Ascending aorta (tissue), 2 donors: ENCODE measurements around the gene FAM186B. TPM values are rescaled to one million over a fixed set of nuclear protein-coding genes. Genes with fewer than 3 reads are reported as not detected.

Source experiments
- DNase-seq, 2 donors: peaks; one replicate each; pipeline ENCODE4 v3.0.0-alpha.2; 2019; ENCODE audit warnings: low spot score in 2 of 2
- H3K27ac ChIP-seq, 2 donors: fragments of 200-600 bp; sonication (generic); one replicate each; pipeline ENCODE4 v1.5.1; 2016 to 2017; ENCODE audit warnings: mild to moderate bottlenecking in 1 of 2
- H3K27me3 ChIP-seq: fragments of 200-600 bp; sonication (generic); one replicate; pipeline ENCODE4 v1.5.1; 2017
- H3K36me3 ChIP-seq, 2 donors: fragments of 200-600 bp; sonication (generic); one replicate each; pipeline ENCODE4 v1.5.1; 2016
- H3K4me1 ChIP-seq, 2 donors: fragments of 200-600 bp; sonication (generic); one replicate each; pipeline ENCODE4 v1.5.1; 2016 to 2017; ENCODE audit warnings: mild to moderate bottlenecking in 1 of 2
- H3K4me3 ChIP-seq, 2 donors: fragments of 200-600 bp; sonication (generic); one replicate each; pipeline ENCODE4 v1.5.1; 2016 to 2017; ENCODE audit warnings: mild to moderate bottlenecking in 1 of 2
- H3K9me3 ChIP-seq, 2 donors: fragments of 200-600 bp; sonication (generic); one replicate each; pipeline ENCODE4 v1.5.1; 2016
- CTCF ChIP-seq, 3 experiments: fragments of 200-600 bp in 2 of 3; fragments of 450-650 bp in 1 of 3; sonication (generic) in 2 of 3; IDR thresholded peaks; one replicate each; pipeline ENCODE4 v1.5.1; 2016 to 2019; ENCODE audit warnings: antibody characterized with exemption in 3 of 3, mild to moderate bottlenecking in 1 of 3, moderate library complexity in 1 of 3
- intact Hi-C: fragments of 100-400 bp; cut with DNase I; formaldehyde crosslinking; loops from one replicate; pipeline ENCODE4 v1.15.1; 2023
- total RNA-seq: library from RNA; depleted of rRNA; stranded (reverse); fragments of >200 nt; gene quantifications from one replicate; pipeline ENCODE4 v1.1.0, GENCODE V29; 2016

FAM186B gene
- total RNA-seq, 1 donor from 2014 or later, result not detected

GRCh38 chr12:49567611-49568441 is 37.6 kb downstream of the FAM186B start, which contains the start of gene MCRS1:
TSS of gene MCRS1 (minus strand) at chr12:49568142. CDS start at chr12:49566731, 1,411 bp downstream.
- TF ChIP-seq CTCF (IDR thresholded peaks at IDR 0.05), result no peak
- intact Hi-C loops, result loop anchor here (1.0 kb wide), 3 partner anchors 55 to 457 kb away; partner anchors contain the start of genes FMNL3, PRPF40B and RACGAP1
- H3K4me1 ChIP-seq, result peaks cover 5 to 26% of the 10 kb centered on the region in 2 donors
- H3K9me3 ChIP-seq, result no peaks in the 10 kb centered on the region
- no peaks in the 10 kb centered on the region for H3K27me3 ChIP-seq
- H3K36me3 ChIP-seq, result peaks cover 30% of the 10 kb centered on the region in 2 donors
- H3K4me3 ChIP-seq, result peak within 1 kb of the TSS; percentile 76 to 87
- peak within 1 kb of the TSS; percentile 67 to 88 for H3K27ac ChIP-seq
- peak; percentile 36 to 93 for DNase-seq

- Histone ChIP-seq H3K4me1 (peaks cover 5 to 26% of the 10 kb centered on the region in 2 donors), H3K4me3 (peak overlapping the region; percentile 76 to 87), H3K36me3 (peaks cover 35 to 36% of the 10 kb centered on the region in 2 donors), H3K9me3 (no peaks in the 10 kb centered on the region), H3K27me3 (no peaks in the 10 kb centered on the region), H3K27ac (peak overlapping the region in 1 of 2 donors; percentile 88)
- intact Hi-C loops, result no loop called here
- no peak for DNase-seq
- no peak for TF ChIP-seq CTCF (IDR thresholded peaks at IDR 0.05)
These were observed 38.2 kb downstream of the FAM186B start for GRCh38 chr12:49567302-49567610.

DNA sequence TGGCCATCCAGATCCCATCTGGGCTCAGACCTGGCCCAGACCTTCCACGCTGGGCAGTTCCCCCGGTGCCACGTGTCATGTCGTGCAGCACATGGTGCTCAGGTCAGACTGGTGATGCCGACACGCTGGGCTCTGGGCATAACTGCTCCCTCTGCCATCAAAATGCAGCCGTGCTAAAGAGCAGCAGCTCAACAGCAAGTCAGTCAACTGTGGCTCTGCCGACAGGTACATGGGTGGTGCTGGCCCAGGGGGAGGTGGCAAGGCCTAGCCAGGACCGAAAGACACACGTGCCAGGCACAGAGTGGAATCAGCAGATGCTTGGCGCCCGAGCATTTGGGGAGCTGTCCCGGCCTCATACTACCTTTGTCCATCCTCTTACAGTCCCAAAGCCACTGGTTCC is 39.1 kb downstream of the FAM186B start:
- intact Hi-C loops, result no loop called here
- no peak for TF ChIP-seq CTCF (IDR thresholded peaks at IDR 0.05)

DNA sequence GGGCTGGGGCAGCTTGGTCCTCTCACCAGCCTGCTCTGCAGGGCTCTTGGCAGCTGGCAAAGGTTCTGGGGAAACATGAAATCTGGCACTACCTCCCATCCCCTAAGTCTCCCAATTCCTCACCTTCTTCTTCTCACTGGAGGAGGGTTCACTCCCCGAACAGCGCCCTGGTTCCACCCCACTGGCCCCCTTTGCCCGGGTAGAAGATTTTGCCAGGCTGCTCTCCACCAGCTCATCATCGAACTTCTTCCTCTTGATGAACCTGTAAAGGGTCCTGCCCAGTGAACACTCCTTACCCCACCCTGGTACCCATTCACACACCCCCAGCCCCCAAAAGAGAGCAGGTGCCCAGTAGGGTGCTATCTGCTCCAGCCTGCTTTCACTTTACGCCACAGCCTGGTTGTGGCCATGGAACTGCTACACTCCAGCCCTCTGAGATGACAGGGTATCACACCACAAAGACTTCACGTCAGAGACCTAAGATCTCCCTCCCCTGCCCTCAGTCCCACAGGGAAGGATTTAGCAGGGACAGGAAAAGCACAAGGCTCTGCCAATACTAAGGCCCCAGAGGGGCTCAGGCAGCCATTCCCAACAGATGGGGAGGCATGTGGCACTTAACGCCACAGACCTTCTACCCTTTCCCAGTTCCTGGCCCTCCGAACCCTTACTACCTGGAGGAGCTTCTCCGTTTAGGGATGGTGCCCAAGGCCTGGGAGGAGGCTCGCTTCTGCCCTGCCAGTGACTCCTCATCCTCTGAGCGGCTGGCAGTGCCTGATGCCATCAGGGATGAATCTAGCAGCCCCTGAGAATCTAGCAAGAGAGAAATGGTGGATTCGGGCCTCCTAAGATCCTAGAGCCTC is 39.8 kb downstream of the FAM186B start:
- Histone ChIP-seq H3K9me3 (no peaks in the 10 kb centered on the region), H3K4me1 (peaks cover 5 to 26% of the 10 kb centered on the region in 2 donors), H3K27me3 (no peaks in the 10 kb centered on the region), H3K27ac (no peak overlapping the region), H3K36me3 (peaks cover 43 to 51% of the 10 kb centered on the region in 2 donors), H3K4me3 (no peak overlapping the region)
- no peak for TF ChIP-seq CTCF (IDR thresholded peaks at IDR 0.05)
- no peak for DNase-seq
- intact Hi-C loops, result no loop called here

More for the DNA sequence above, 39.1 kb downstream of the FAM186B start:
- Histone ChIP-seq H3K9me3 (no peaks in the 10 kb centered on the region), H3K27me3 (no peaks in the 10 kb centered on the region), H3K4me3 (peak overlapping the region in 1 of 2 donors; percentile 87), H3K36me3 (peaks cover 43% of the 10 kb centered on the region in 2 donors), H3K4me1 (peaks cover 5 to 26% of the 10 kb centered on the region in 2 donors), H3K27ac (no peak overlapping the region)
- no peak for DNase-seq

DNA sequence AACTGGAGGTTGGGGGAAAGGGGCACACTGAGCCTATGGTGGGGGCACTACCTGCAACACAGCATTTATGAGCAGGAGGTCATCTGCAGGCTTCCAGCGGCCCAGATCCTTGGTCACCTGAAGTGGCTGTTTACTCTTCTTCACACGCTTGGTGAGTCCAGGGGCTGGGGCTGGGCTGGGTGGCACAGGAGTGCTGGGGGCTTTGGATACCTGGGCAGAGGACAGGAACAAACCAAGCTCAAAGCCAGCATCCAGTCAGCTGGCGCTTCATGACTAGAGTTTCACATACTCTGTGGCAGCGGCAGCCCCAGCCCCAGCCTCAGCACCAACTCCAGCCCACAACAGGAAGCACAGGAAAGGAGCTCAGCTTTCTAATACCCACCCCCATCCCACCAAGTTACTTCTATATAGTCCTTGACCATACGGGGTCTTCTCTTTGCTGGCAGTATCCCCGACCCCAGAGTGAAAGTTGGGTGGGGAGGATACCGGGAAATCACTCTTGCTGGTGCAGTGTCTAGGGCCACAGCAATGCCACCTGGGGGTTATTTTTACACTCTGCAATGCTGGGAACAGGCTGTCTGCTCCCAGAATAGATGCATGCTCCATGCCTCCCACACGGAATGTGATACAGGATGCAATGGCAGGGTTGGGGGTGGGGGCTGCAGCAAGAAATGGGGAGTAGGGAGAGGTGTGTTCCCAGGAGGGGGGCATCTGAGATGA is 40.6 kb downstream of the FAM186B start:
- no peaks in the 10 kb centered on the region for H3K27me3 ChIP-seq
- H3K4me1 ChIP-seq, result peaks cover 5 to 22% of the 10 kb centered on the region in 2 donors
- intact Hi-C loops, result no loop called here
- H3K27ac ChIP-seq, result no peak overlapping the region
- no peaks in the 10 kb centered on the region for H3K9me3 ChIP-seq
- peaks cover 46 to 58% of the 10 kb centered on the region in 2 donors for H3K36me3 ChIP-seq
- DNase-seq, result no peak
- no peak overlapping the region for H3K4me3 ChIP-seq
- no peak for TF ChIP-seq CTCF (IDR thresholded peaks at IDR 0.05)
